Psoas muscle (tissue), 8 donors: ENCODE results near the gene FGF3. TPM values are rescaled to one million over a fixed set of nuclear protein-coding genes. Genes with fewer than 3 reads are reported as not detected.

Experiments
- ATAC-seq, 4 donors: fragments of 200-7000 bp; cut with Tn5 transposase; one replicate each; pipeline ENCODE4 v1.9.1; 2020; ENCODE audit warnings: moderate library complexity in 3 of 4, mild to moderate bottlenecking in 2 of 4
- DNase-seq, 2 donors: peaks; one replicate each; pipeline ENCODE4 v3.0.0-alpha.2; 2020
- H3K27ac ChIP-seq: fragments of 200-600 bp; one replicate; pipeline ENCODE4 v1.8.0; 2022
- H3K27me3 ChIP-seq, 3 donors: fragments of 200-600 bp in 1 of 3; one replicate each; pipeline versions ENCODE4 v1.6.1 to v1.8.0; 2013 to 2022; ENCODE audit warnings: low read length in 2 of 3, mild to moderate bottlenecking in 2 of 3, moderate library complexity in 1 of 3; ENCODE audit not compliant: insufficient read depth in 3 of 3
- H3K36me3 ChIP-seq, 2 donors: fragments of 200-600 bp in 1 of 2; one replicate each; pipeline versions ENCODE4 v1.6.1 to v1.8.0; 2013 to 2022; ENCODE audit warnings: low read depth in 1 of 2, mild to moderate bottlenecking in 1 of 2, moderate library complexity in 1 of 2; ENCODE audit not compliant: insufficient read depth in 1 of 2
- H3K4me1 ChIP-seq: fragments of 200-600 bp; one replicate; pipeline ENCODE4 v1.8.0; 2022
- H3K4me3 ChIP-seq: fragments of 200-600 bp; one replicate; pipeline ENCODE4 v1.8.0; 2022; ENCODE audit warnings: mild to moderate bottlenecking
- H3K9me3 ChIP-seq: fragments of 200-600 bp; one replicate; pipeline ENCODE4 v1.8.0; 2022
- CTCF ChIP-seq: fragments of 200-600 bp; IDR thresholded peaks from one replicate; pipeline ENCODE4 v1.8.0; 2022; ENCODE audit warnings: antibody characterized with exemption
- WGBS, 3 donors: extraction: QIAGEN DNeasy Blood & Tissue Kit; methylation state at CpG; one replicate each; pipeline versions ENCODE4 v1.1.6 to v1.1.7; 2013; 5-methylcytosine and 5-hydroxymethylcytosine counted together
- intact Hi-C, 2 donors: fragments of 100-400 bp; cut with DNase I; formaldehyde crosslinking; loops; one replicate each; pipeline versions ENCODE4 v1.11.0 to v1.14.2; 2022
- polyA plus RNA-seq, 3 donors: library from polyadenylated mRNA; stranded (reverse); fragments of 200-250 nt; gene quantifications; one replicate each; pipeline ENCODE4 v1.2.3, GENCODE V29; 2013
- total RNA-seq, 4 donors: library from RNA; stranded (reverse); fragmentation: NEBNext Ultra II Directional in 2 of 4; extraction: Animal tissue kit (Norgen Biotek cat#: 25700) in 2 of 4; gene quantifications; one replicate each; pipeline versions ENCODE4 v1.2.1 to v1.2.4, GENCODE V29; 2021 to 2023
- donor health status: healthy with polysubstance abuse.
- donor health status: DM: no; HTN: no; CAD: no; lungs with moderate emphysema.
- donor health status: Bipolar disorder and iron deficiency.
- donor health status: healthy.
- donor health status: DM: yes; HTN: yes; CAD: no.
- donor health status: DM: no; HTN: no; CAD: no.
- donor health status: DM: no; HTN: no; CAD: no.
- donor health status: DM: yes; HTN: yes; CAD: no.

The FGF3 gene
- total and polyA plus RNA-seq, 7 donors, result not detected

- WGBS, 3 donors, result 79 to 83% (median 81%) methylated on average over 13 of the region's 13 CpGs
- no peaks in the 10 kb centered on the region for H3K9me3 ChIP-seq
- ATAC-seq, result no peak
- no peak overlapping the region for H3K27ac ChIP-seq
- DNase-seq, result no peak
- intact Hi-C loops, result no loop called here
- no peaks in the 10 kb centered on the region for H3K4me1 ChIP-seq
- H3K27me3 ChIP-seq, result peaks cover 6 to 54% (median 38%) of the 10 kb centered on the region in 3 donors
- H3K4me3 ChIP-seq, result no peak overlapping the region
- no peaks in the 10 kb centered on the region for H3K36me3 ChIP-seq
- no peak for TF ChIP-seq CTCF
These were observed 3.2 kb downstream of the FGF3 start for GRCh38 chr11:69815973-69816372.

- Histone ChIP-seq H3K4me3 (no peak overlapping the region), H3K4me1 (no peaks in the 10 kb centered on the region), H3K36me3 (no peaks in the 10 kb centered on the region), H3K9me3 (no peaks in the 10 kb centered on the region), H3K27me3 (peaks cover 6 to 45% (median 29%) of the 10 kb centered on the region in 3 donors), H3K27ac (no peak overlapping the region)
- TF ChIP-seq CTCF, result no peak
- no peak for DNase-seq
- ATAC-seq, result no peak
- intact Hi-C loops, result no loop called here
These were observed 4.3 kb downstream of the FGF3 start for GRCh38 chr11:69814902-69815301.

GRCh38 chr11:69814411-69814810 is 4.8 kb downstream of the FGF3 start:
- WGBS, 3 donors, result 76 to 84% (median 81%) methylated on average over 7 of the region's 7 CpGs
- TF ChIP-seq CTCF, result no peak
- Histone ChIP-seq H3K4me3 (no peak overlapping the region), H3K9me3 (no peaks in the 10 kb centered on the region), H3K36me3 (no peaks in the 10 kb centered on the region), H3K4me1 (no peaks in the 10 kb centered on the region), H3K27ac (no peak overlapping the region), H3K27me3 (peaks cover 6 to 40% (median 29%) of the 10 kb centered on the region in 3 donors)
- intact Hi-C loops, result no loop called here
- DNase-seq (no peak), ATAC-seq (no peak)

- ATAC-seq (no peak), DNase-seq (no peak)
- intact Hi-C loops, result no loop called here
- Histone ChIP-seq H3K36me3 (no peaks in the 10 kb centered on the region), H3K27me3 (peaks cover 6 to 36% (median 29%) of the 10 kb centered on the region in 3 donors), H3K27ac (no peak overlapping the region), H3K9me3 (no peaks in the 10 kb centered on the region), H3K4me1 (no peaks in the 10 kb centered on the region), H3K4me3 (no peak overlapping the region)
- 83 to 96% (median 95%) methylated on average over 2 of the region's 2 CpGs for WGBS, 3 donors
- no peak for TF ChIP-seq CTCF
These were observed 5.4 kb downstream of the FGF3 start for GRCh38 chr11:69813839-69814238.

GRCh38 chr11:69812946-69813345 is 6.3 kb downstream of the FGF3 start:
- Histone ChIP-seq H3K27me3 (peaks cover 0 to 33% (median 22%) of the 10 kb centered on the region in 3 donors), H3K36me3 (no peaks in the 10 kb centered on the region), H3K27ac (no peak overlapping the region), H3K9me3 (no peaks in the 10 kb centered on the region), H3K4me3 (no peak overlapping the region), H3K4me1 (no peaks in the 10 kb centered on the region)
- intact Hi-C loops, result no loop called here
- no peak for TF ChIP-seq CTCF
- ATAC-seq (no peak), DNase-seq (no peak)
- 64 to 73% (median 72%) methylated on average over 10 of the region's 10 CpGs for WGBS, 3 donors
